Kidney glomerular epithelial cell (primary cell): ENCODE measurements around the gene ARHGEF38.
A peak's percentile ranks its signal among the peaks of the same experiment; 100 is the strongest.

Source experiments
- DNase-seq: peaks from one replicate; lab custom pipeline; 2025; lab: John Stamatoyannopoulos, UW

ARHGEF38 gene

GRCh38 chr4:105558277-105558676, 5.9 kb downstream of the ARHGEF38 start:
- no peak for DNase-seq

GRCh38 chr4:105560421-105560848, 8.0 kb downstream of the ARHGEF38 start:
- DNase-seq: peak; percentile 51

- no peak for DNase-seq
These were observed 10.9 kb downstream of the ARHGEF38 start for GRCh38 chr4:105563352-105563751.

GRCh38 chr4:105568584-105568983, 16.2 kb downstream of the ARHGEF38 start:
- no peak for DNase-seq

GRCh38 chr4:105569057-105569865, 16.8 kb downstream of the ARHGEF38 start:
- no peak for DNase-seq

GRCh38 chr4:105569866-105570236, 17.4 kb downstream of the ARHGEF38 start:
- DNase-seq: no peak

GRCh38 chr4:105572296-105572695, 19.9 kb downstream of the ARHGEF38 start:
- no peak for DNase-seq

GRCh38 chr4:105586638-105587328, 34.4 kb downstream of the ARHGEF38 start:
- DNase-seq: no peak

- DNase-seq: peak; percentile 26
These were observed 35.4 kb downstream of the ARHGEF38 start for GRCh38 chr4:105587841-105588240.

- no peak for DNase-seq
These were observed 35.8 kb downstream of the ARHGEF38 start for GRCh38 chr4:105588252-105588651.

- no peak for DNase-seq
These were observed 39.2 kb downstream of the ARHGEF38 start for GRCh38 chr4:105591573-105591972.

- peak; percentile 78 for DNase-seq
These were observed 41.9 kb downstream of the ARHGEF38 start for GRCh38 chr4:105594099-105595010.

- DNase-seq: no peak
These were observed 44.3 kb downstream of the ARHGEF38 start for GRCh38 chr4:105596684-105597083.

GRCh38 chr4:105598052-105598451, 45.6 kb downstream of the ARHGEF38 start:
- no peak for DNase-seq

- DNase-seq: peak; percentile 47
These were observed 46.4 kb downstream of the ARHGEF38 start for GRCh38 chr4:105598787-105599186.

- no peak for DNase-seq
These were observed 47.1 kb downstream of the ARHGEF38 start for GRCh38 chr4:105599482-105599881.

- DNase-seq: no peak
These were observed 47.7 kb downstream of the ARHGEF38 start for GRCh38 chr4:105599932-105600655.

GRCh38 chr4:105600951-105601350, 48.5 kb downstream of the ARHGEF38 start:
- no peak for DNase-seq

- no peak for DNase-seq
These were observed 49.0 kb downstream of the ARHGEF38 start for GRCh38 chr4:105601406-105601805.

- no peak for DNase-seq
These were observed 50.7 kb downstream of the ARHGEF38 start for GRCh38 chr4:105603158-105603557.

GRCh38 chr4:105605493-105605892, 53.1 kb downstream of the ARHGEF38 start:
- peak; percentile 59 for DNase-seq

GRCh38 chr4:105607876-105608275, 55.5 kb downstream of the ARHGEF38 start:
- no peak for DNase-seq
